ENCODE results near the gene VIT.
"Not testable (repeated sequence)": the region's sequence is repeated elsewhere in the genome, so short reads cannot be mapped to it uniquely, and the experiment has no call there.

Gene VIT

GRCh38 chr2:36801088-36801487 is 104.6 kb downstream of the VIT start:
- no peak for DNase-seq (ENCODE audit: low read depth in 2 of 3, low spot score in 1 of 3)

- DNase-seq (ENCODE audit: low read depth in 2 of 3, low spot score in 1 of 3): no peak
Measured at GRCh38 chr2:36802952-36803351, 106.4 kb downstream of the VIT start.

GRCh38 chr2:36805635-36806224 is 109.2 kb downstream of the VIT start:
- no peak for DNase-seq (ENCODE audit: low read depth in 2 of 3, low spot score in 1 of 3)

- no peak for DNase-seq (ENCODE audit: low read depth in 2 of 3, low spot score in 1 of 3)
Measured at GRCh38 chr2:36807223-36807886, 110.8 kb downstream of the VIT start.

- DNase-seq (ENCODE audit: low read depth in 2 of 3, low spot score in 1 of 3): no peak
Measured at GRCh38 chr2:36808386-36809068, 112.0 kb downstream of the VIT start.

- DNase-seq (ENCODE audit: low read depth in 2 of 3, low spot score in 1 of 3): no peak
Measured at GRCh38 chr2:36809069-36809445, 112.5 kb downstream of the VIT start.

- DNase-seq (ENCODE audit: low read depth in 2 of 3, low spot score in 1 of 3): no peak
Measured at GRCh38 chr2:36811071-36811470, 114.6 kb downstream of the VIT start.

GRCh38 chr2:36812196-36812595 is 115.7 kb downstream of the VIT start:
- no peak for DNase-seq (ENCODE audit: low read depth in 2 of 3, low spot score in 1 of 3)

GRCh38 chr2:36818542-36818941 is 122.0 kb downstream of the VIT start:
- DNase-seq (ENCODE audit: low read depth in 2 of 3, low spot score in 1 of 3): no peak

GRCh38 chr2:36819095-36819711 is 122.7 kb downstream of the VIT start:
- DNase-seq (ENCODE audit: low read depth in 2 of 3, low spot score in 1 of 3): no peak

- no peak for DNase-seq (ENCODE audit: low read depth in 2 of 3, low spot score in 1 of 3)
Measured at GRCh38 chr2:36820942-36821605, 124.6 kb downstream of the VIT start.

GRCh38 chr2:36823862-36824261 is 127.4 kb downstream of the VIT start:
- DNase-seq (ENCODE audit: low read depth in 2 of 3, low spot score in 1 of 3): no peak

- no peak for DNase-seq (ENCODE audit: low read depth in 2 of 3, low spot score in 1 of 3)
Measured at GRCh38 chr2:36824273-36824672, 127.8 kb downstream of the VIT start.

- DNase-seq (ENCODE audit: low read depth in 2 of 3, low spot score in 1 of 3): not testable (repeated sequence)
Measured at GRCh38 chr2:36824683-36825082, 128.2 kb downstream of the VIT start.

- no peak for DNase-seq (ENCODE audit: low read depth in 2 of 3, low spot score in 1 of 3)
Measured at GRCh38 chr2:36831185-36831584, 134.7 kb downstream of the VIT start.

- DNase-seq (ENCODE audit: low read depth in 2 of 3, low spot score in 1 of 3): no peak
Measured at GRCh38 chr2:36834203-36834602, 137.7 kb downstream of the VIT start.

- no peak for DNase-seq (ENCODE audit: low read depth in 2 of 3, low spot score in 1 of 3)
Measured at GRCh38 chr2:36834731-36835524, 138.4 kb downstream of the VIT start.

- no peak for DNase-seq (ENCODE audit: low read depth in 2 of 3, low spot score in 1 of 3)
Measured at GRCh38 chr2:36839976-36840617, 143.6 kb downstream of the VIT start.

- no peak for DNase-seq (ENCODE audit: low read depth in 2 of 3, low spot score in 1 of 3)
Measured at GRCh38 chr2:36843838-36844237, 147.3 kb downstream of the VIT start.

GRCh38 chr2:36849265-36849664 is 152.8 kb downstream of the VIT start:
- no peak for DNase-seq (ENCODE audit: low read depth in 2 of 3, low spot score in 1 of 3)
